Lung (tissue), 12 donors: ENCODE results near the gene ZFR2. TPM values are rescaled to one million over a fixed set of nuclear protein-coding genes. Genes with fewer than 3 reads are reported as not detected.

Experiments used
- ATAC-seq: fragments of 200-7000 bp; cut with Tn5 transposase; one replicate; pipeline ENCODE4 v1.9.1; 2020; ENCODE audit warnings: moderate number of reproducible peaks; ENCODE audit not compliant: insufficient read depth, low FRiP score
- DNase-seq, 3 donors: peaks; one replicate each; pipeline ENCODE4 v3.0.0-alpha.2; 2013 to 2017
- H3K27ac ChIP-seq, 2 donors: one replicate each; pipeline ENCODE4 v1.5.1; 2013; ENCODE audit warnings: mild to moderate bottlenecking in 2 of 2, moderate library complexity in 2 of 2, control low read depth in 1 of 2, inconsistent platforms in 1 of 2, low read depth in 1 of 2, low read length in 1 of 2
- H3K27me3 ChIP-seq, 3 donors: one replicate each; pipeline ENCODE4 v1.5.1; 2013; ENCODE audit warnings: low read length in 2 of 3; ENCODE audit not compliant: control insufficient read depth in 3 of 3, insufficient read depth in 3 of 3
- H3K36me3 ChIP-seq, 4 donors: one replicate each; pipeline ENCODE4 v1.5.1; 2013; ENCODE audit warnings: low read length in 4 of 4, mild to moderate bottlenecking in 1 of 4, moderate library complexity in 1 of 4; ENCODE audit not compliant: control insufficient read depth in 4 of 4, insufficient read depth in 4 of 4
- H3K4me1 ChIP-seq, 5 donors: one replicate each; pipeline ENCODE4 v1.5.1; 2013; ENCODE audit warnings: low read length in 5 of 5, mild to moderate bottlenecking in 2 of 5, moderate library complexity in 1 of 5; ENCODE audit not compliant: control insufficient read depth in 5 of 5, insufficient read depth in 5 of 5
- H3K4me3 ChIP-seq: one replicate; pipeline ENCODE4 v1.5.1; 2013; ENCODE audit warnings: mild to moderate bottlenecking, control low read depth, moderate library complexity
- H3K9ac ChIP-seq, 2 donors: one replicate each; pipeline ENCODE4 v1.5.1; 2013; ENCODE audit warnings: low read length in 2 of 2, control low read depth in 1 of 2; ENCODE audit not compliant: insufficient read depth in 1 of 2
- H3K9me3 ChIP-seq, 4 donors: one replicate each; pipeline ENCODE4 v1.5.1; 2013; ENCODE audit warnings: low read length in 3 of 4, mild to moderate bottlenecking in 1 of 4, moderate library complexity in 1 of 4; ENCODE audit not compliant: control insufficient read depth in 4 of 4, insufficient read depth in 3 of 4
- WGBS, 2 donors: extraction: QIAGEN DNeasy Blood & Tissue Kit; methylation state at CpG; one replicate each; pipeline ENCODE4 v1.1.7; 2013; 5-methylcytosine and 5-hydroxymethylcytosine counted together
- polyA plus RNA-seq, 2 donors: library from polyadenylated mRNA; stranded (reverse); fragments of 200-250 nt; gene quantifications; one replicate each; pipeline ENCODE4 v1.2.1, GENCODE V29; 2013
- total RNA-seq, 2 donors: library from RNA; depleted of rRNA in 1 of 2; stranded (reverse); fragments of >200 nt in 1 of 2; gene quantifications; one replicate each; pipeline ENCODE4 v1.2.1, GENCODE V29; 2014 to 2021
- TF ChIP-seq, protein P1 (sequence below): IDR thresholded peaks from 2 replicates; pipeline ENCODE4 v1.5.1; 2012; ENCODE audit warnings: mild to moderate bottlenecking; ENCODE audit errors: control extremely low read depth, extremely low read depth
- donor health status: control.
- donor health status: control.
- donor health status: Bipolar disorder and iron deficiency.
- donor health status: healthy.
- donor health status: DM: yes; HTN: yes; CAD: no.

ZFR2 gene
- total and polyA plus RNA-seq, 4 donors: 0.05 to 0.34 (median 0.19) TPM

DNA sequence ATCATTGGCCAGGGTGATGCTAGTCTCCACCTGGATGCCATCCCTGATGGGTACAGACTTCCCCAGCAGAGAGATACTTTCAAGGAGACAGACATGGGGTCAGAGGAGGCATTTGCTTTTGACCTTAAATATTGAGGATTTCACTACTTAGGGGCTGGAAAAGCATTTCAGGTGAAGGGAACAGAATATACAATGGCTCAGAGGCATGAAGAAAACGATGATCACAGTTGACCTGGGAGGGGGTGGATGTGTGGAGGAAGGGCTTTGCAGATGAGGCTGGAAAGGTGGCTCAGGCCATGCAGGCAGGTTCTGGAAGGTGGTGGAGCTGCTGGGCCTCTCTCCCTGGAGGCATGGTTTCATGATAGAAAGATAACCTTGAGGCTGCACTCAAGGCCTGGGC, 86.5 kb downstream of the ZFR2 start:
- Histone ChIP-seq H3K4me1 (no peaks in the 10 kb centered on the region), H3K27ac (no peak overlapping the region), H3K27me3 (peaks cover 0 to 16% (median 7%) of the 10 kb centered on the region in 3 donors), H3K4me3 (no peak overlapping the region), H3K36me3 (no peaks in the 10 kb centered on the region), H3K9ac (no peak overlapping the region), H3K9me3 (peaks cover 0 to 24% (median 13%) of the 10 kb centered on the region in 4 donors)
- ATAC-seq: no peak
- DNase-seq: no peak
- 95 to 100% methylated on average over 1 of the region's 1 CpG for WGBS, 2 donors
- TF ChIP-seq, protein P1, sequence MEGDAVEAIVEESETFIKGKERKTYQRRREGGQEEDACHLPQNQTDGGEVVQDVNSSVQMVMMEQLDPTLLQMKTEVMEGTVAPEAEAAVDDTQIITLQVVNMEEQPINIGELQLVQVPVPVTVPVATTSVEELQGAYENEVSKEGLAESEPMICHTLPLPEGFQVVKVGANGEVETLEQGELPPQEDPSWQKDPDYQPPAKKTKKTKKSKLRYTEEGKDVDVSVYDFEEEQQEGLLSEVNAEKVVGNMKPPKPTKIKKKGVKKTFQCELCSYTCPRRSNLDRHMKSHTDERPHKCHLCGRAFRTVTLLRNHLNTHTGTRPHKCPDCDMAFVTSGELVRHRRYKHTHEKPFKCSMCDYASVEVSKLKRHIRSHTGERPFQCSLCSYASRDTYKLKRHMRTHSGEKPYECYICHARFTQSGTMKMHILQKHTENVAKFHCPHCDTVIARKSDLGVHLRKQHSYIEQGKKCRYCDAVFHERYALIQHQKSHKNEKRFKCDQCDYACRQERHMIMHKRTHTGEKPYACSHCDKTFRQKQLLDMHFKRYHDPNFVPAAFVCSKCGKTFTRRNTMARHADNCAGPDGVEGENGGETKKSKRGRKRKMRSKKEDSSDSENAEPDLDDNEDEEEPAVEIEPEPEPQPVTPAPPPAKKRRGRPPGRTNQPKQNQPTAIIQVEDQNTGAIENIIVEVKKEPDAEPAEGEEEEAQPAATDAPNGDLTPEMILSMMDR: no peak

DNA sequence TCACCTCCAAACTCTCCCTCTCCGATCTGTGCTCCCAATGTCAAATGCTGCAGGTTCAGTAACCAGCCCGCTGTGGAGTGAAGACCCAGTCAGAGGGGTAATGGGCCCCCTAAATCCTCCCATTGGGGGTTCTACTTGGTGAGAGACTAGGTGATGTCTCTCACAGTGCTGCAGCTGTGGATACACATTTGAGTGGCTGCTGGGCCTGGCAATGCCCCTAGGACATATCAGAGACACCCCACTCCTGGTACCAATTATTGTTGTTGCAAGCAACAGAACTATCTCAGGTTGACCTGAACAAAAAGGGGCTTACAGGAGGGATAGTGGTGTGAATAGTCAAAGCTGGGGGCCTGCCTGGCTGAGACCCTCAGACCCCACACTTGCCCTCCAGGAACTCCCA, 87.2 kb downstream of the ZFR2 start:
- no peaks in the 10 kb centered on the region for H3K36me3 ChIP-seq
- TF ChIP-seq, protein P1: no peak
- H3K27ac ChIP-seq: no peak overlapping the region
- H3K9me3 ChIP-seq: peaks cover 0 to 24% (median 13%) of the 10 kb centered on the region in 4 donors
- no peak overlapping the region for H3K4me3 ChIP-seq
- H3K4me1 ChIP-seq: no peaks in the 10 kb centered on the region
- peaks cover 0 to 16% (median 5%) of the 10 kb centered on the region in 3 donors for H3K27me3 ChIP-seq
- DNase-seq (no peak), ATAC-seq (no peak)
- WGBS, 2 donors: 96 to 97% methylated on average over 2 of the region's 2 CpGs
- no peak overlapping the region for H3K9ac ChIP-seq

DNA sequence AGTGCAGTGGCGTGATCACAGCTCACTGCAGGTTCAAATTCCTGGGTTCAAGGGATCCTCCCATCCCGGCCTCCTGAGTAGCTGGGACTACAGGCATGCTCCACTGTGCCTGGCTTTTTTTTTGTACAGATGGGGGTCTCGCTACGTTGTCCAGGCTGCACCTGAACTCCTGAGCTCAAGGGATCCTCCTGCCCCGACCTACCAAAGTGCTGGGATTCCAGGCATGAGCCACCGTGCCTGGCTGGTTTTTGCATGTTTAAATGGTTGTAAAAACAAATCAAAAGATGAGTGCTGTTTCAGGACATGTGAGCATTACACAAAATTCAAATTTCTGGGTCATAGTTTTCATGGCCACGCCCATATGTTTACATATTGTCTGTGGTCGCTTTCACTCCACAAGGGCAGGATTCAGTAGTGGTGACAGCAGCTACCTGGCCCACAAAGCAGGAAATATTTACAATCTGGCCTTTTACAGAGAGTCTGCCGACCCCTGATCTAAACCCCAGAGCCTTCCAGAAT, 88.0 kb downstream of the ZFR2 start:
- no peak for ATAC-seq
- WGBS, 2 donors: 88 to 94% methylated on average over 9 of the region's 9 CpGs
- TF ChIP-seq, protein P1: no peak
- no peaks in the 10 kb centered on the region for H3K36me3 ChIP-seq
- H3K27me3 ChIP-seq: peaks cover 0 to 16% (median 3%) of the 10 kb centered on the region in 3 donors
- no peak overlapping the region for H3K9ac ChIP-seq
- peaks cover 0 to 24% (median 13%) of the 10 kb centered on the region in 4 donors for H3K9me3 ChIP-seq
- DNase-seq: no peak
- no peak overlapping the region for H3K4me3 ChIP-seq
- H3K4me1 ChIP-seq: no peaks in the 10 kb centered on the region
- no peak overlapping the region for H3K27ac ChIP-seq
